ENCODE results near the gene MROH8. TPM values are rescaled to one million over a fixed set of nuclear protein-coding genes. Genes with fewer than 3 reads are reported as not detected.

Gene MROH8
- total and polyA plus RNA-seq, 2 of the 13 experiments (the other 11 are each of a cell fraction or from before 2014, with no cell fraction given), result 2.6 to 5.5 TPM

DNA sequence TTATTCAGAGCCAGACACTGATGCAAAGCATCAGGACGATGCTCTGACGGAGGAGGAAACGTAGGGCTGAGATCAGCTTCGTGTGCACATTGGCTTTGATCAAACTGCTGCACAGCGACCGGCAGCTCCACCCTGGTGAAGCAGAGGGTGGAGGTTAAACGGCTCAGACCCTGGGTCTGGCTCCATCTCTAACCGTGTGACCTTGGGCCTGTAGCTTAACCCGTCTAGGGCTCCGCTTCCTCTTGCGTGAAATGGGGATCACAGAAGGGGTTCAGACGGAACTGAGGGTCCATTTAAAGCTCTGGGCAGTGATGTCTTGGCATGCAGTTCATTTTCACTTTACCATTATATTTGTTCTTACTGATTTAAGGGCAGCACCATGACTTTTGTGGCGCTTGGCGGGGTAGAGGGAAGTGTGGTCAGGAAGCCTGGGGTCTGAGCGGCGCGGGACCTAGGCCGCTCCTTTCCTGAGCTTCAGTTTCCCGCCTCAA, 84.2 kb downstream of the MROH8 start (continued):
- TF ChIP-seq TCF7 (IDR thresholded peaks at IDR 0.05; ENCODE audit: low read depth), result no peak
- TF ChIP-seq ZNF652 (CRISPR knock-in tag; IDR thresholded peaks at IDR 0.05; ENCODE audit: borderline replicate concordance, low read depth), result no peak
- no peak for TF ChIP-seq ZNF33A (CRISPR knock-in tag; IDR thresholded peaks at IDR 0.05; ENCODE audit: borderline replicate concordance)
- 0 out of 2 replicates have a peak, but pooled peaks have one; percentile 13 for TF ChIP-seq ZNF484 (CRISPR knock-in tag; IDR thresholded peaks at IDR 0.05; ENCODE audit: borderline replicate concordance, low read depth)
- TF ChIP-seq ZNF557 (CRISPR knock-in tag; IDR thresholded peaks at IDR 0.05), result no peak
- TF ChIP-seq, protein P1, sequence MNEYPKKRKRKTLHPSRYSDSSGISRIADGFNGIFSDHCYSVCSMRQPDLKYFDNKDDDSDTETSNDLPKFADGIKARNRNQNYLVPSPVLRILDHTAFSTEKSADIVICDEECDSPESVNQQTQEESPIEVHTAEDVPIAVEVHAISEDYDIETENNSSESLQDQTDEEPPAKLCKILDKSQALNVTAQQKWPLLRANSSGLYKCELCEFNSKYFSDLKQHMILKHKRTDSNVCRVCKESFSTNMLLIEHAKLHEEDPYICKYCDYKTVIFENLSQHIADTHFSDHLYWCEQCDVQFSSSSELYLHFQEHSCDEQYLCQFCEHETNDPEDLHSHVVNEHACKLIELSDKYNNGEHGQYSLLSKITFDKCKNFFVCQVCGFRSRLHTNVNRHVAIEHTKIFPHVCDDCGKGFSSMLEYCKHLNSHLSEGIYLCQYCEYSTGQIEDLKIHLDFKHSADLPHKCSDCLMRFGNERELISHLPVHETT (CRISPR knock-in tag; conservative IDR thresholded peaks at IDR 0.05), result no peak
- TF ChIP-seq TOE1 (CRISPR knock-in tag; IDR thresholded peaks at IDR 0.05), result no peak
- TF ChIP-seq, protein P2, sequence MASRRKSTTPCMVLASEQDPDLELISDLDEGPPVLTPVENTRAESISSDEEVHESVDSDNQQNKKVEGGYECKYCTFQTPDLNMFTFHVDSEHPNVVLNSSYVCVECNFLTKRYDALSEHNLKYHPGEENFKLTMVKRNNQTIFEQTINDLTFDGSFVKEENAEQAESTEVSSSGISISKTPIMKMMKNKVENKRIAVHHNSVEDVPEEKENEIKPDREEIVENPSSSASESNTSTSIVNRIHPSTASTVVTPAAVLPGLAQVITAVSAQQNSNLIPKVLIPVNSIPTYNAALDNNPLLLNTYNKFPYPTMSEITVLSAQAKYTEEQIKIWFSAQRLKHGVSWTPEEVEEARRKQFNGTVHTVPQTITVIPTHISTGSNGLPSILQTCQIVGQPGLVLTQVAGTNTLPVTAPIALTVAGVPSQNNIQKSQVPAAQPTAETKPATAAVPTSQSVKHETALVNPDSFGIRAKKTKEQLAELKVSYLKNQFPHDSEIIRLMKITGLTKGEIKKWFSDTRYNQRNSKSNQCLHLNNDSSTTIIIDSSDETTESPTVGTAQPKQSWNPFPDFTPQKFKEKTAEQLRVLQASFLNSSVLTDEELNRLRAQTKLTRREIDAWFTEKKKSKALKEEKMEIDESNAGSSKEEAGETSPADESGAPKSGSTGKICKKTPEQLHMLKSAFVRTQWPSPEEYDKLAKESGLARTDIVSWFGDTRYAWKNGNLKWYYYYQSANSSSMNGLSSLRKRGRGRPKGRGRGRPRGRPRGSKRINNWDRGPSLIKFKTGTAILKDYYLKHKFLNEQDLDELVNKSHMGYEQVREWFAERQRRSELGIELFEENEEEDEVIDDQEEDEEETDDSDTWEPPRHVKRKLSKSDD (CRISPR knock-in tag; IDR thresholded peaks at IDR 0.05; ENCODE audit: low read depth), result peak; percentile 13; the same call in 1 of the 2 replicates
- TF ChIP-seq KAT8 (CRISPR knock-in tag; IDR thresholded peaks at IDR 0.05), result no peak
- TF ChIP-seq MEF2D (CRISPR knock-in tag; IDR thresholded peaks at IDR 0.05), result 0 out of 2 replicates have a peak, but pooled peaks have one; percentile 13
- no peak for TF ChIP-seq ELF1 (CRISPR knock-in tag; IDR thresholded peaks at IDR 0.05)
- TF ChIP-seq ZBTB20 (CRISPR knock-in tag; IDR thresholded peaks at IDR 0.05; ENCODE audit: borderline replicate concordance, low read depth), result no peak; the same call in 1 of the 2 replicates
- TF ChIP-seq ZNF468 (CRISPR knock-in tag; IDR thresholded peaks at IDR 0.05), result no peak
- TF ChIP-seq, protein P3, sequence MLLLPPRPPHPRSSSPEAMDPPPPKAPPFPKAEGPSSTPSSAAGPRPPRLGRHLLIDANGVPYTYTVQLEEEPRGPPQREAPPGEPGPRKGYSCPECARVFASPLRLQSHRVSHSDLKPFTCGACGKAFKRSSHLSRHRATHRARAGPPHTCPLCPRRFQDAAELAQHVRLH (CRISPR knock-in tag; IDR thresholded peaks at IDR 0.05; ENCODE audit: borderline replicate concordance, low read depth), result no peak
- TF ChIP-seq SOX5 (CRISPR knock-in tag; IDR thresholded peaks at IDR 0.05; ENCODE audit: borderline replicate concordance), result no peak
- no peak for TF ChIP-seq TAF1 (CRISPR knock-in tag; IDR thresholded peaks at IDR 0.05)
- TF ChIP-seq, protein P4, sequence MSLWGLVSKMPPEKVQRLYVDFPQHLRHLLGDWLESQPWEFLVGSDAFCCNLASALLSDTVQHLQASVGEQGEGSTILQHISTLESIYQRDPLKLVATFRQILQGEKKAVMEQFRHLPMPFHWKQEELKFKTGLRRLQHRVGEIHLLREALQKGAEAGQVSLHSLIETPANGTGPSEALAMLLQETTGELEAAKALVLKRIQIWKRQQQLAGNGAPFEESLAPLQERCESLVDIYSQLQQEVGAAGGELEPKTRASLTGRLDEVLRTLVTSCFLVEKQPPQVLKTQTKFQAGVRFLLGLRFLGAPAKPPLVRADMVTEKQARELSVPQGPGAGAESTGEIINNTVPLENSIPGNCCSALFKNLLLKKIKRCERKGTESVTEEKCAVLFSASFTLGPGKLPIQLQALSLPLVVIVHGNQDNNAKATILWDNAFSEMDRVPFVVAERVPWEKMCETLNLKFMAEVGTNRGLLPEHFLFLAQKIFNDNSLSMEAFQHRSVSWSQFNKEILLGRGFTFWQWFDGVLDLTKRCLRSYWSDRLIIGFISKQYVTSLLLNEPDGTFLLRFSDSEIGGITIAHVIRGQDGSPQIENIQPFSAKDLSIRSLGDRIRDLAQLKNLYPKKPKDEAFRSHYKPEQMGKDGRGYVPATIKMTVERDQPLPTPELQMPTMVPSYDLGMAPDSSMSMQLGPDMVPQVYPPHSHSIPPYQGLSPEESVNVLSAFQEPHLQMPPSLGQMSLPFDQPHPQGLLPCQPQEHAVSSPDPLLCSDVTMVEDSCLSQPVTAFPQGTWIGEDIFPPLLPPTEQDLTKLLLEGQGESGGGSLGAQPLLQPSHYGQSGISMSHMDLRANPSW (CRISPR knock-in tag; IDR thresholded peaks at IDR 0.05; ENCODE audit: borderline replicate concordance), result no peak
- no peak for TF ChIP-seq ZNF512 (CRISPR knock-in tag; IDR thresholded peaks at IDR 0.05)
- no peak for TF ChIP-seq MLX (CRISPR knock-in tag; IDR thresholded peaks at IDR 0.05)
- no peak for TF ChIP-seq ZNF333 (CRISPR knock-in tag; IDR thresholded peaks at IDR 0.05; ENCODE audit: borderline replicate concordance)
- TF ChIP-seq U2AF1 (optimal IDR thresholded peaks at IDR 0.05; ENCODE audit: low read depth, low read length), result no peak

Data from HepG2 (cell line).